Breast epithelium (tissue), 3 donors: ENCODE measurements around the gene GAS6.

ENCODE experiments used
- CTCF ChIP-seq, 3 donors: fragments of 450-650 bp; IDR thresholded peaks; one replicate each; pipeline ENCODE4 v1.5.1; 2016 to 2017; ENCODE audit warnings: antibody characterized with exemption in 3 of 3, mild to moderate bottlenecking in 3 of 3, moderate library complexity in 3 of 3
- POLR2A ChIP-seq: fragments of 450-650 bp; IDR thresholded peaks from one replicate; pipeline ENCODE4 v1.6.1; 2016; ENCODE audit warnings: antibody characterized with exemption, mild to moderate bottlenecking, moderate library complexity

GRCh38 chr13:113836768-113837559 lies 26.9 kb downstream of the GAS6 start:
- TF ChIP-seq CTCF (IDR thresholded peaks at IDR 0.05) (no peak), POLR2A (no peak)
